Ascending aorta (tissue), 2 donors: ENCODE data around the gene KSR2. TPM values are rescaled to one million over a fixed set of nuclear protein-coding genes. Genes with fewer than 3 reads are reported as not detected.

Experiments
- DNase-seq, 2 donors: peaks; one replicate each; pipeline ENCODE4 v3.0.0-alpha.2; 2019; ENCODE audit warnings: low spot score in 2 of 2
- H3K27ac ChIP-seq, 2 donors: fragments of 200-600 bp; sonication (generic); one replicate each; pipeline ENCODE4 v1.5.1; 2016 to 2017; ENCODE audit warnings: mild to moderate bottlenecking in 1 of 2
- H3K27me3 ChIP-seq: fragments of 200-600 bp; sonication (generic); one replicate; pipeline ENCODE4 v1.5.1; 2017
- H3K36me3 ChIP-seq, 2 donors: fragments of 200-600 bp; sonication (generic); one replicate each; pipeline ENCODE4 v1.5.1; 2016
- H3K4me1 ChIP-seq, 2 donors: fragments of 200-600 bp; sonication (generic); one replicate each; pipeline ENCODE4 v1.5.1; 2016 to 2017; ENCODE audit warnings: mild to moderate bottlenecking in 1 of 2
- H3K4me3 ChIP-seq, 2 donors: fragments of 200-600 bp; sonication (generic); one replicate each; pipeline ENCODE4 v1.5.1; 2016 to 2017; ENCODE audit warnings: mild to moderate bottlenecking in 1 of 2
- H3K9me3 ChIP-seq, 2 donors: fragments of 200-600 bp; sonication (generic); one replicate each; pipeline ENCODE4 v1.5.1; 2016
- intact Hi-C: fragments of 100-400 bp; cut with DNase I; formaldehyde crosslinking; loops from one replicate; pipeline ENCODE4 v1.15.1; 2023
- total RNA-seq: library from RNA; depleted of rRNA; stranded (reverse); fragments of >200 nt; gene quantifications from one replicate; pipeline ENCODE4 v1.1.0, GENCODE V29; 2016
- TF ChIP-seq, protein P1 (sequence below), 3 experiments: fragments of 200-600 bp in 2 of 3; fragments of 450-650 bp in 1 of 3; sonication (generic) in 2 of 3; IDR thresholded peaks; one replicate each; pipeline ENCODE4 v1.5.1; 2016 to 2019; ENCODE audit warnings: antibody characterized with exemption in 3 of 3, mild to moderate bottlenecking in 1 of 3, moderate library complexity in 1 of 3

Gene KSR2
- total RNA-seq, 1 donor from 2014 or later = 0.11 TPM

- TF ChIP-seq, protein P1, sequence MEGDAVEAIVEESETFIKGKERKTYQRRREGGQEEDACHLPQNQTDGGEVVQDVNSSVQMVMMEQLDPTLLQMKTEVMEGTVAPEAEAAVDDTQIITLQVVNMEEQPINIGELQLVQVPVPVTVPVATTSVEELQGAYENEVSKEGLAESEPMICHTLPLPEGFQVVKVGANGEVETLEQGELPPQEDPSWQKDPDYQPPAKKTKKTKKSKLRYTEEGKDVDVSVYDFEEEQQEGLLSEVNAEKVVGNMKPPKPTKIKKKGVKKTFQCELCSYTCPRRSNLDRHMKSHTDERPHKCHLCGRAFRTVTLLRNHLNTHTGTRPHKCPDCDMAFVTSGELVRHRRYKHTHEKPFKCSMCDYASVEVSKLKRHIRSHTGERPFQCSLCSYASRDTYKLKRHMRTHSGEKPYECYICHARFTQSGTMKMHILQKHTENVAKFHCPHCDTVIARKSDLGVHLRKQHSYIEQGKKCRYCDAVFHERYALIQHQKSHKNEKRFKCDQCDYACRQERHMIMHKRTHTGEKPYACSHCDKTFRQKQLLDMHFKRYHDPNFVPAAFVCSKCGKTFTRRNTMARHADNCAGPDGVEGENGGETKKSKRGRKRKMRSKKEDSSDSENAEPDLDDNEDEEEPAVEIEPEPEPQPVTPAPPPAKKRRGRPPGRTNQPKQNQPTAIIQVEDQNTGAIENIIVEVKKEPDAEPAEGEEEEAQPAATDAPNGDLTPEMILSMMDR (IDR thresholded peaks at IDR 0.05) = no peak
- no peak for DNase-seq
- Histone ChIP-seq H3K27me3 (no peaks in the 10 kb centered on the region), H3K36me3 (no peaks in the 10 kb centered on the region), H3K27ac (no peak overlapping the region), H3K9me3 (no peaks in the 10 kb centered on the region), H3K4me1 (no peaks in the 10 kb centered on the region), H3K4me3 (no peak overlapping the region)
- intact Hi-C loops = no loop called here
Observed at GRCh38 chr12:117926391-117926899, 42.3 kb downstream of the KSR2 start.

GRCh38 chr12:117921929-117922777, 46.6 kb downstream of the KSR2 start:
- TF ChIP-seq, protein P1 (IDR thresholded peaks at IDR 0.05) = no peak
- no peak for DNase-seq
- no peaks in the 10 kb centered on the region for H3K4me1 ChIP-seq
- no peak overlapping the region for H3K4me3 ChIP-seq
- H3K27ac ChIP-seq = no peak overlapping the region
- no peaks in the 10 kb centered on the region for H3K27me3 ChIP-seq
- H3K36me3 ChIP-seq = no peaks in the 10 kb centered on the region
- intact Hi-C loops = no loop called here
- H3K9me3 ChIP-seq = no peaks in the 10 kb centered on the region

DNA sequence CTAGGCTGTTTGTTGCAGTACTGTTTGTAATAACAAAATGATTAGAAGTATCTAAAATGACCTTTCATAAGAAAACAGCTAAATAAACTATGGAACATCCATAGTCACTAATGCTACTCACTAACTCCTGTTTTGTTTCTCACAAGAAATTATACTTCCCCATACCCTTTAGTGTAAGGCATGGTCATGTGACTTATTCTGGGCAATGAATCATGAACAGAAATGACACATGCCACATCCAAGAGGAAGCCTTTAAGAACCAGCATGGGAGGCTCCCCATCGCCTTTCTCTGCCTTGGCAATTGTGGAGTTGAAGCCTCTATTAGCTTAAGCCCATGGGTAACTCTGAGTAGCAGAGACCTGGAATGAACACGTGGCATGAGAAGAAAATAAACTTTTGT, 49.3 kb downstream of the KSR2 start:
- TF ChIP-seq, protein P1 (IDR thresholded peaks at IDR 0.05) = no peak
- Histone ChIP-seq H3K27ac (no peak overlapping the region), H3K36me3 (no peaks in the 10 kb centered on the region), H3K4me3 (no peak overlapping the region), H3K27me3 (no peaks in the 10 kb centered on the region), H3K4me1 (no peaks in the 10 kb centered on the region), H3K9me3 (no peaks in the 10 kb centered on the region)
- no peak for DNase-seq
- intact Hi-C loops = no loop called here

DNA sequence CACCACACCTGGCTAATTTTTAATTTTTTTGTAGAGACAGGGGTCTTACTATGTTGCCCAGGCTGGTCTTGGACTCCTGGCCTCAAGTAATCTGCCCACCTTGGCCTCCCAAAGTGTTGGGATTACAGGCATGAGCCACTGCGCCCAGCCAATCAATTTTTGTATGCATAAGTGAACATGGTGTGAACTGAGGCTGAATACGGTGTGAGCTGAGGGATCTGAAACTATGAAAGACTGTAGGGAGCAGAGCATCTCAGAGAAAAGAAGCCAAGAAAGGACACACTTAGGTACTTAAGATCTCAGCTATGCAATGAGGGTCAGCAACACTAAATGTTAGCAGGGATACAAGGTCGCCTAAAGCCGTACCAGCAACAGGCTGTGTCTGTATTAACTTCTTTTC, 54.1 kb downstream of the KSR2 start:
- Histone ChIP-seq H3K9me3 (peaks cover 0 to 3% of the 10 kb centered on the region in 2 donors), H3K36me3 (no peaks in the 10 kb centered on the region), H3K4me1 (no peaks in the 10 kb centered on the region), H3K27me3 (no peaks in the 10 kb centered on the region), H3K4me3 (no peak overlapping the region), H3K27ac (no peak overlapping the region)
- intact Hi-C loops = no loop called here
- TF ChIP-seq, protein P1 (IDR thresholded peaks at IDR 0.05) = no peak
- no peak for DNase-seq

- H3K4me3 ChIP-seq = no peak overlapping the region
- H3K27me3 ChIP-seq = no peaks in the 10 kb centered on the region
- intact Hi-C loops = no loop called here
- peaks cover 0 to 3% of the 10 kb centered on the region in 2 donors for H3K9me3 ChIP-seq
- TF ChIP-seq, protein P1 (IDR thresholded peaks at IDR 0.05) = no peak
- no peak for DNase-seq
- no peaks in the 10 kb centered on the region for H3K4me1 ChIP-seq
- H3K27ac ChIP-seq = no peak overlapping the region
- H3K36me3 ChIP-seq = no peaks in the 10 kb centered on the region
Observed at GRCh38 chr12:117912756-117913155, 56.0 kb downstream of the KSR2 start.
